ENCODE data around the gene ARHGAP19.
"Not testable (repeated sequence)": the region's sequence is repeated elsewhere in the genome, so short reads cannot be mapped to it uniquely, and the experiment has no call there.

The ARHGAP19 gene

GRCh38 chr10:97314671-97315070 lies 22.2 kb upstream of the ARHGAP19 start:
- no peak overlapping the region for H3K4me3 ChIP-seq (ENCODE audit: low read length)
- no peak for TF ChIP-seq ZNF274 (IDR thresholded peaks at IDR 0.05; ENCODE audit: low read depth, low read length)

GRCh38 chr10:97312897-97313296 lies 20.5 kb upstream of the ARHGAP19 start:
- TF ChIP-seq ZNF274 (IDR thresholded peaks at IDR 0.05; ENCODE audit: low read depth, low read length), result no peak
- no peak overlapping the region for H3K4me3 ChIP-seq (ENCODE audit: low read length)

DNA sequence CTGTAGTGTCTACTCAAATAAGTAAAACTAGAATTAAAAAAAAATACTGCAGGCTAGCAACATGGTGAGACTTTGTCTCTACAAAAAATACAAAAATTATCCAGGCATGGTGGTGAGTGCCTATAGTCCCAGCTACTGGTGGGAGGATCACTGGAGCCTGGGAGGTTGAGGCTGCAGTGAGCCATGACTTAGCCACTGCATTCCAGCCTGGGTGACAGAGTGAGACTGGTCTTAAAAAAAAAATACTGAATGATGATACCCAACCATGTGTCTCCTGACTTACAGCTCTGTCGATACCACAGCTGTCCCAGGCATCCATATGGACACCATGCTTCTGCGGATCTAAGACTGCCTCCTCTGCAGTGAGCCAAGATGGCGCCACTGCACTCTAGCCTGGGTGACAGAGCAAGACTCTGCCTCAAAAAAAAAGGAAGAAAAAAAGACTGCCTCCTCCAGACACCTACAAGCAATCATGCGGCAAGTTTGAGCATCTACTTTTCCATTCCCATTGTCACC lies 18.7 kb upstream of the ARHGAP19 start:
- no peak overlapping the region for H3K4me3 ChIP-seq (ENCODE audit: low read length)
- TF ChIP-seq ZNF274 (IDR thresholded peaks at IDR 0.05; ENCODE audit: low read depth, low read length), result no peak

DNA sequence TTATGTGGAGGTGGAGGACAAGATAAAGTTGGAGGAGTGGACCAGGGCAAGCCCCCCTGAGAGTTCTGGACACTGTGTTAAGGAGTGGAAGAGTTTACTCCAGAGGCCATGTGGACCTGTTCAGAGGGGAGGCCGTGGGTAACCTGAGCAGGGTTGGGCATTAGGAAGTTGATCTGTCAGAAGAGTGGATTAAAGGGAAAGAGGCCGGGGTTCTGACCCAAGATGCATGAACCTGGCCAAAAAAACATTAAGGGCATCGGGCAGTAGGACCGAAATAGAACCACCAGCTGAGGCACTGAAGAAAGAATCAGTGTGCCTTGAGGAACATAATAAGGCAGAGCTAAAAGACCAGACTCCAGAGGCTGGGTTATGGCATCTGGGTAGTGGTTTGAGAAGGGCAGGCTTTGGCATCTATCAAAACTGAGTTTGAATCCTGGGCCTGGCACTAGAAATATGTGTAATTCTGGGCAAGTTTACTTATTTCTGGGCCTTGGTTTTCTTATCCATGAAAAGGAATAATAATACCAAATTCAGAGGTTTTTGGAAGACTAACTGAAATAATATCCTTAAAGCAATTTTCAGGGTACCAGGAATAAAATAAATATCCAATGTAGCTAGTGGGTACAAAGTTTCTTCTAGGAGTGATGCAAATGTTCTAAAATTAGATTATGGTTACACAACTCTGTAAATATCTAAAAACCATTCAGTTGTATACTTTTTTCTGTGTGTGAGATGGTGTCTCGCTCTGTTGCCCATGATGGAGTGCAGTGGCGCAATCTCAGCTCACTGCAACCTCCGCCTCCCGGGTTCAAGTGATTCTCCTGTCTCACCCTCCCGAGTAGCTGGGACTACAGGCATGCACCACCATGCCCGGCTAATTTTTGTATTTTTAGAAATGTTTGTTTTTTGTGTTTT lies 15.7 kb upstream of the ARHGAP19 start:
- no peak overlapping the region for H3K4me3 ChIP-seq (ENCODE audit: low read length)
- TF ChIP-seq ZNF274 (IDR thresholded peaks at IDR 0.05; ENCODE audit: low read depth, low read length), result no peak

- H3K4me3 ChIP-seq (ENCODE audit: low read length), result no peak overlapping the region
- TF ChIP-seq ZNF274 (IDR thresholded peaks at IDR 0.05; ENCODE audit: low read depth, low read length), result no peak
Observed at GRCh38 chr10:97307441-97307840, 15.0 kb upstream of the ARHGAP19 start.

DNA sequence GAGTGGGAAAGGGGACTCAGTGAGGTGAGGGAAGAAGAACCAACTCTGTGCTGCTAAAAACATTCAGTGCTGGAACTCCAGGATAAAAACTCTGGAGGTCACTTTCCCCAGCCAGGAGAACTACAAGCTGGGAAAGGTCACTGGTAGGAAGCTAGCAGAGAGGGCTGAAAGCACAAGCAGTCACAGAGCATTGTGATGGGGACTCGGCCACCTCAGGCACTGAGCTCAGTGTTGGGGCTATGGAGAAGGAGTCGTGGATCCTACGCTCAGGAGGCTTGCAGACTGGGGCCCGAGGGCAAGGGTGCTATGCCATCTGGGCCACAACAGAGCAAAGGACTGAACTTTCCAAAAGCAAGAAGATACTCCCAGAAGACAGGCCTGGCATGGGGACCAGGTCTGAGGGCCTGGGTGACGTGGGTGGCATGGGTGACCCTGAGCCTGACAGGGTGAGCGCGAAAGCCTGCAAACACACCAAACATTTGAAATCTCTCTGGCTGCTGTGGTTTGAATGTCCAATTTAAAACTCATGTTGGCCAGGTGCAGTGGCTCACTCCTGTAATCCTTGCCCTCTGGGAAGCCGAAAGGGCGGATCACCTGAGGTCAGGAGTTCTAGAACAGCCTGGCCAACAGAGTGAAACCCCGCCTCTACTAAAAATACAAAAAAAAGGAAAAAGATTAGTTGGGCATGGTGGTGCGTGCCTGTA lies 9.8 kb upstream of the ARHGAP19 start:
- no peak overlapping the region for H3K4me3 ChIP-seq (ENCODE audit: low read length)

DNA sequence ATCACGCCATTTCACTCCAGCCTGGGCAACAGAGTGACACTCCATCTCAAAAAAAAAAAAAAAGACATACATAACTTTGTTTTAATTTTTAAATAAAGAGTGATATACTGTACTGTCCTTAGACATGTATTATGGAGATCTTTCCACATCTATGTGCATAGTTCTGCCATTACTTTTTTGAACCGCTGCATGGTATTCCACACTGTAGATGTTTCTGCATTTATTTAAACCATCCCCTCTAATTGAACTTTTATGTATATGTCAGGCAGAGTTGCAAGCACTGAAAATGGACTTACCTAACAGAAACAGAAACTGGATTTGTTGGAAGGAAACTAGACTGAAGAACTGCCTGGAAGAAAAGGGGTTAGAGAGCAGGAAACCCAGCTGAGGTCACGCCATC lies 8.5 kb upstream of the ARHGAP19 start:
- TF ChIP-seq ZNF274 (IDR thresholded peaks at IDR 0.05; ENCODE audit: low read depth, low read length), result no peak
- no peak overlapping the region for H3K4me3 ChIP-seq (ENCODE audit: low read length)

More for the DNA sequence above, 9.8 kb upstream of the ARHGAP19 start:
- TF ChIP-seq ZNF274 (IDR thresholded peaks at IDR 0.05; ENCODE audit: low read depth, low read length), result no peak

GRCh38 chr10:97298223-97298571 lies 5.8 kb upstream of the ARHGAP19 start:
- H3K4me3 ChIP-seq (ENCODE audit: low read length), result no peak overlapping the region
- TF ChIP-seq ZNF274 (IDR thresholded peaks at IDR 0.05; ENCODE audit: low read depth, low read length), result no peak

DNA sequence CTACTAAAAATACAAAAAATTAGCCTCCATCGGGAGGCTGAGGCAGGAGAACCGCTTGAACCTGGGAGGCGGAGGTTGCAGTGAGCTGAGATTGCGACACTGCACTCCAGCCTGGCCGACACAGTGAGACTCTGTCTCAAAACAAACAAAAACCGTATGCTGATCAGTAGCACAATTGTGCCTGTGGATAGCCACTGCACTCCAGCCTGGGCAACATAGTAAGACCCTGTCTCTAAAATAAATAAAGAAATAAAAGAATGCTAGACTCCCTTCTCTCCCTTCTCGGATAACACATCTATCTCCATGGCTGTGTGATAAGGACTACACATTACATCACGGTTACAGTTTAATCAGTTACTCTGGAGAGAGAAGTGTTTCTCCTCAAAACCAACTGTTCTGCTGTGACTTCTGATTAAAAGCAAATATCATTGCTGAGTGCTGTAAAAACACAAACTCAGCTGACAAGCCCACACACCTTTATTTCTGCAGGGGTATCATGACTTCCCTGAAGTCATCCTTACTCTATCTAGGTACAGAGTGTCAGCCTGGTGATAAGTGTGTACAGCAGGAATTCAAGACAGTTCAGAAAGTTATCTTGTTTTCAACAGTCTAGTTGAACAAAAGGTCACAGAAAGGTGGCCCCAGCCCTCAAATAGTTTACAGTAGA lies 5.3 kb upstream of the ARHGAP19 start:
- no peak for TF ChIP-seq ZNF274 (IDR thresholded peaks at IDR 0.05; ENCODE audit: low read depth, low read length)
- no peak overlapping the region for H3K4me3 ChIP-seq (ENCODE audit: low read length)

DNA sequence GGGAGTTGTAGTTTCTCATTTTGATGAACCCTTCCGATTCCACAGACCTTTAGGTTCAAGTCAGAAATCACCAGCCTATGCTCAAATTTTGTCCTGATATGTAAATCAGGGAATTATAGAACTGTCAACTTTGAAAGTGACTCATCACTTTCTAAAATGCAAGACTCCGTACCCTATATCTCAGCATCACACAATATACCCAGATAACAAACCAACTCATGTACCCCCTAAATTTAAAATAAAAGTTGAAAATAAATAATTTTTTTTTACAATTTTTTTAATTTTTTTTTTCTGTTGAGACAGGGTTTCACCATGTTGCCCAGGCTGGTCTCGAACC lies 393 bp upstream of the ARHGAP19 start:
- no peak for TF ChIP-seq ZNF274 (IDR thresholded peaks at IDR 0.05; ENCODE audit: low read depth, low read length)
- H3K4me3 ChIP-seq (ENCODE audit: low read length), result no peak overlapping the region

- peak overlapping the region; percentile 63 for H3K4me3 ChIP-seq (ENCODE audit: low read length)
- TF ChIP-seq ZNF274 (IDR thresholded peaks at IDR 0.05; ENCODE audit: low read depth, low read length), result no peak
Observed at GRCh38 chr10:97291357-97292096, 910 bp downstream of the ARHGAP19 start.

- H3K4me3 ChIP-seq (ENCODE audit: low read length), result peak overlapping the region; percentile 63; the same call in 1 of the 2 replicates
Observed at GRCh38 chr10:97290576-97291356, 1.7 kb downstream of the ARHGAP19 start.

GRCh38 chr10:97290076-97290475 lies 2.4 kb downstream of the ARHGAP19 start:
- H3K4me3 ChIP-seq (ENCODE audit: low read length), result not testable (repeated sequence)

All from GM08714 (cell line).